ENCODE measurements around the gene PRKCE.

PRKCE gene

GRCh38 chr2:46163804-46164528 lies 512.5 kb downstream of the PRKCE start:
- DNase-seq = no peak

- DNase-seq = no peak
Observed at GRCh38 chr2:46164529-46165301, 513.2 kb downstream of the PRKCE start.

- DNase-seq = no peak
Observed at GRCh38 chr2:46165916-46166315, 514.4 kb downstream of the PRKCE start.

GRCh38 chr2:46167406-46167805 lies 515.9 kb downstream of the PRKCE start:
- no peak for DNase-seq

- DNase-seq = no peak
Observed at GRCh38 chr2:46167924-46168323, 516.4 kb downstream of the PRKCE start.

- DNase-seq = no peak
Observed at GRCh38 chr2:46169467-46169866, 518.0 kb downstream of the PRKCE start.

- DNase-seq = no peak
Observed at GRCh38 chr2:46170026-46170425, 518.6 kb downstream of the PRKCE start.

GRCh38 chr2:46170611-46171350 lies 519.3 kb downstream of the PRKCE start:
- no peak for DNase-seq

GRCh38 chr2:46171411-46171953 lies 520.0 kb downstream of the PRKCE start:
- DNase-seq = no peak

GRCh38 chr2:46171996-46172546 lies 520.6 kb downstream of the PRKCE start:
- no peak for DNase-seq

GRCh38 chr2:46173030-46173429 lies 521.6 kb downstream of the PRKCE start:
- DNase-seq = no peak

GRCh38 chr2:46173636-46174250 lies 522.3 kb downstream of the PRKCE start:
- DNase-seq = no peak

GRCh38 chr2:46174345-46175170 lies 523.1 kb downstream of the PRKCE start:
- DNase-seq = no peak

- no peak for DNase-seq
Observed at GRCh38 chr2:46175419-46175818, 523.9 kb downstream of the PRKCE start.

- DNase-seq = no peak
Observed at GRCh38 chr2:46177461-46178089, 526.1 kb downstream of the PRKCE start.

- DNase-seq = peak; percentile 57
Observed at GRCh38 chr2:46179037-46179621, 527.7 kb downstream of the PRKCE start.

GRCh38 chr2:46180189-46180588 lies 528.7 kb downstream of the PRKCE start:
- DNase-seq = no peak

- DNase-seq = no peak
Observed at GRCh38 chr2:46181306-46181705, 529.8 kb downstream of the PRKCE start.

GRCh38 chr2:46181789-46182530 lies 530.5 kb downstream of the PRKCE start:
- DNase-seq = no peak

GRCh38 chr2:46183426-46183825 lies 532.0 kb downstream of the PRKCE start:
- DNase-seq = no peak

Data from stimulated activated CD4-positive, alpha-beta T cell treated with anti-CD3 and anti-CD28 coated beads, Interleukin-15, amount 100 ng/mL, for 24 hours (primary cell).